ENCODE data around the gene TBRG4.

- TF ChIP-seq POLR2AphosphoS5 (IDR thresholded peaks at IDR 0.05) (no peak), CTCF (IDR thresholded peaks at IDR 0.05) (no peak), EP300 (IDR thresholded peaks at IDR 0.05; ENCODE audit: low read depth) (no peak)
Measured at GRCh38 chr7:45151131-45151684, 39.7 kb upstream of the TBRG4 start.
